GM19467 (cell line): ENCODE results near the gene DNAJC5.
A peak's percentile ranks its signal among the peaks of the same experiment; 100 is the strongest.

Experiments
- ATAC-seq: cut with Tn5 transposase; IDR thresholded peaks from one replicate; pipeline ENCODE4 v1.9.1; 2021; ENCODE audit warnings: mild to moderate bottlenecking, moderate library complexity; ENCODE audit not compliant: unreplicated experiment

Gene DNAJC5

GRCh38 chr20:63978319-63979228 lies 83.6 kb downstream of the DNAJC5 start:
- ATAC-seq, result peak; percentile 36

- ATAC-seq, result no peak
These were observed 84.3 kb downstream of the DNAJC5 start for GRCh38 chr20:63979229-63979556.

GRCh38 chr20:63979557-63980316 lies 84.8 kb downstream of the DNAJC5 start, which contains the start of gene SAMD10:
SAMD10 (minus strand) TSS chr20:63979642; CDS start chr20:63979467, 175 bp downstream.
- no peak for ATAC-seq

GRCh38 chr20:63980317-63980805 lies 85.4 kb downstream of the DNAJC5 start:
- no peak for ATAC-seq

GRCh38 chr20:63980806-63981728 lies 86.1 kb downstream of the DNAJC5 start, which contains the start of gene PRPF6:
PRPF6 (plus strand) TSS chr20:63981132; CDS start chr20:63981246, 114 bp downstream.
- ATAC-seq, result peak; percentile 54

- no peak for ATAC-seq
These were observed 88.0 kb downstream of the DNAJC5 start for GRCh38 chr20:63982937-63983336.
